NCI-H748 (cell line): Measurements from ENCODE around the gene TMOD2.
"Not testable (repeated sequence)": the region's sequence is repeated elsewhere in the genome, so short reads cannot be mapped to it uniquely, and the experiment has no call there.

Source experiments
- DNase-seq: peaks from one replicate; lab custom pipeline; 2025; ENCODE audit not compliant: unreplicated experiment; lab: John Stamatoyannopoulos, UW

The TMOD2 gene

GRCh38 chr15:51770902-51771301 is 19.5 kb downstream of the TMOD2 start:
- DNase-seq: no peak

GRCh38 chr15:51771773-51772172 is 20.4 kb downstream of the TMOD2 start:
- DNase-seq: peak; percentile 85

GRCh38 chr15:51774916-51775315 is 23.5 kb downstream of the TMOD2 start:
- DNase-seq: no peak

GRCh38 chr15:51775967-51776816 is 24.8 kb downstream of the TMOD2 start:
- peak; percentile 45 for DNase-seq

- peak; percentile 63 for DNase-seq
Measured at GRCh38 chr15:51776952-51777569, 25.7 kb downstream of the TMOD2 start.

GRCh38 chr15:51780636-51781035 is 29.2 kb downstream of the TMOD2 start:
- DNase-seq: no peak

- no peak for DNase-seq
Measured at GRCh38 chr15:51781506-51781905, 30.1 kb downstream of the TMOD2 start.

GRCh38 chr15:51782357-51782896 is 31.0 kb downstream of the TMOD2 start:
- no peak for DNase-seq

GRCh38 chr15:51783967-51784366 is 32.6 kb downstream of the TMOD2 start:
- DNase-seq: no peak

GRCh38 chr15:51787130-51787529 is 35.7 kb downstream of the TMOD2 start:
- DNase-seq: not testable (repeated sequence)

- DNase-seq: not testable (repeated sequence)
Measured at GRCh38 chr15:51792474-51792873, 41.1 kb downstream of the TMOD2 start.

GRCh38 chr15:51793521-51794305 is 42.3 kb downstream of the TMOD2 start:
- no peak for DNase-seq

- DNase-seq: no peak
Measured at GRCh38 chr15:51796847-51797401, 45.5 kb downstream of the TMOD2 start.

GRCh38 chr15:51798281-51798680 is 46.9 kb downstream of the TMOD2 start:
- no peak for DNase-seq

GRCh38 chr15:51799282-51800252 is 48.2 kb downstream of the TMOD2 start:
- DNase-seq: no peak

GRCh38 chr15:51801391-51801835 is 50.0 kb downstream of the TMOD2 start:
- no peak for DNase-seq

GRCh38 chr15:51802593-51802992 is 51.2 kb downstream of the TMOD2 start:
- no peak for DNase-seq

- no peak for DNase-seq
Measured at GRCh38 chr15:51803965-51804364, 52.6 kb downstream of the TMOD2 start.

- no peak for DNase-seq
Measured at GRCh38 chr15:51806123-51806522, 54.7 kb downstream of the TMOD2 start.

- no peak for DNase-seq
Measured at GRCh38 chr15:51809457-51809856, 58.1 kb downstream of the TMOD2 start.
